ENCODE measurements around the gene PLEKHG3.

- TF ChIP-seq ZNF274 (IDR thresholded peaks at IDR 0.05; ENCODE audit: low read depth, low read length) (no peak), SUZ12 (IDR thresholded peaks at IDR 0.05; ENCODE audit: extremely low read depth, insufficient read depth, insufficient read length) (no peak), YY1 (IDR thresholded peaks at IDR 0.05; ENCODE audit: insufficient read depth, insufficient read length) (no peak)
Measured at GRCh38 chr14:64761441-64762043, 57.3 kb downstream of the PLEKHG3 start.
